Activated CD4-positive, alpha-beta T cell treated with anti-CD3 and anti-CD28 coated beads for 36 hours (primary cell): ENCODE measurements around the gene GRK6. TPM values are rescaled to one million over a fixed set of nuclear protein-coding genes. Genes with fewer than 3 reads are reported as not detected.

Experiments used
- ATAC-seq: fragments of 200-7000 bp; cut with Tn5 transposase; one replicate; pipeline ENCODE4 v1.10.0; 2021; ENCODE audit warnings: mild to moderate bottlenecking, moderate library complexity
- CTCF ChIA-PET: fragments of 350-600 bp; sonication (Branson Sonifier 250); formaldehyde crosslinking; loops from one replicate; lab custom pipeline; 2021; ENCODE audit warnings: antibody characterized with exemption; lab: Charles Lee
- POLR2A ChIA-PET: fragments of 350-600 bp; sonication (Branson Sonifier 250); formaldehyde crosslinking; loops from one replicate; lab custom pipeline; 2021; ENCODE audit warnings: antibody characterized with exemption, inconsistent platforms; lab: Charles Lee
- DNase-seq: peaks from one replicate; pipeline ENCODE4 v3.0.0-alpha.2; 2020
- H3K27ac Mint-ChIP-seq: one replicate; pipeline ENCODE4 v1.8.0; 2021; ENCODE audit warnings: mixed read lengths
- H3K27me3 Mint-ChIP-seq: one replicate; pipeline ENCODE4 v1.8.0; 2021; ENCODE audit warnings: mixed read lengths
- H3K36me3 Mint-ChIP-seq: one replicate; pipeline ENCODE4 v1.8.0; 2021; ENCODE audit warnings: low read depth, mixed read lengths
- H3K4me1 Mint-ChIP-seq: one replicate; pipeline ENCODE4 v1.8.0; 2021; ENCODE audit warnings: mixed read lengths
- H3K4me3 Mint-ChIP-seq: one replicate; pipeline ENCODE4 v1.8.0; 2021; ENCODE audit warnings: mild to moderate bottlenecking, moderate library complexity, mixed read lengths
- H3K9me3 Mint-ChIP-seq: one replicate; pipeline ENCODE4 v1.8.0; 2021; ENCODE audit warnings: low read depth, mixed read lengths
- intact Hi-C, 2 experiments: fragments of 100-400 bp; cut with DNase I in 1 of 2; cut with micrococcal nuclease in 1 of 2; formaldehyde crosslinking; loops; one replicate each; pipeline versions ENCODE4 v1.14.2 to v1.15.1; 2022 to 2024; cut with DNase I, micrococcal nuclease
- total RNA-seq, 2 experiments: library from RNA; stranded (reverse); gene quantifications; one replicate each; pipeline ENCODE4 v1.2.3, GENCODE V29; 2021

Gene GRK6
- total RNA-seq = 100 to 1,000 TPM; 110 to 141 TPM

- POLR2A ChIA-PET = interaction anchor here (0.5 to 2.3 kb wide), 15 partner anchors 8 to 115 kb away, joined by 3 to 17 read pairs (median 5); partner anchors contain the start of genes LMAN2, MXD3 and PRR7
- peaks cover 43% of the 10 kb centered on the region for H3K36me3 Mint-ChIP-seq
- intact Hi-C loops = loop anchor here (1.0 to 5.0 kb wide), 12 partner anchors 22 to 1038 kb away; partner anchors contain the start of genes HIGD2A (in 1 of the 2), NHP2 (in 1 of the 2), NOP16 (in 1 of the 2) and NSD1 (in 1 of the 2)
- peaks cover 43% of the 10 kb centered on the region for H3K4me1 Mint-ChIP-seq
- no peaks in the 10 kb centered on the region for H3K27me3 Mint-ChIP-seq
- H3K27ac Mint-ChIP-seq = peak within 1 kb of the TSS; percentile 94
- peak within 1 kb of the TSS; percentile 88 for H3K4me3 Mint-ChIP-seq
- CTCF ChIA-PET = interaction anchor here (0.6 to 12.6 kb wide), 12 partner anchors 8 to 122 kb away, joined by 3 to 131 read pairs (median 4); partner anchors contain the start of gene PFN3
- no peaks in the 10 kb centered on the region for H3K9me3 Mint-ChIP-seq
- peak; percentile 82 for DNase-seq
- ATAC-seq = peak; percentile 4
These were observed at the start of gene GRK6 for GRCh38 chr5:177426566-177427210. Gene GRK6 (plus strand): TSS chr5:177426676. CDS start chr5:177426846, 170 bp downstream.

- ChIA-PET CTCF (interaction anchor here (0.7 to 7.1 kb wide), 17 partner anchors 9 to 220 kb away, joined by 3 to 48 read pairs (median 4); partner anchors contain the start of gene RGS14), POLR2A (interaction anchor here (1.1 kb wide), 1 partner anchor 9 kb away, joined by 3 read pairs; no protein-coding TSS in a partner anchor)
- peaks cover 47% of the 10 kb centered on the region for H3K4me1 Mint-ChIP-seq
These were observed 48.4 kb upstream of the GRK6 start for GRCh38 chr5:177377851-177378776.

GRCh38 chr5:177378884-177379883 is 47.3 kb upstream of the GRK6 start:
- no peak overlapping the region for H3K4me3 Mint-ChIP-seq
- H3K27ac Mint-ChIP-seq = peak overlapping the region; percentile 72
- intact Hi-C loops = loop anchor here in 1 of 2 experiments (1.0 kb wide), 2 partner anchors 10 to 15 kb away; no protein-coding TSS in a partner anchor
- POLR2A ChIA-PET = interaction anchor here (1.1 to 1.3 kb wide), 2 partner anchors 10 kb away, joined by 3 to 5 read pairs; no protein-coding TSS in a partner anchor
- no peaks in the 10 kb centered on the region for H3K27me3 Mint-ChIP-seq
- DNase-seq (peak; percentile 74), ATAC-seq (peak; percentile 98)
- peaks cover 38% of the 10 kb centered on the region for H3K4me1 Mint-ChIP-seq
- H3K9me3 Mint-ChIP-seq = no peaks in the 10 kb centered on the region
- CTCF ChIA-PET = interaction anchor here (0.5 to 7.1 kb wide), 16 partner anchors 10 to 219 kb away, joined by 3 to 48 read pairs (median 4); partner anchors contain the start of gene RGS14
- no peaks in the 10 kb centered on the region for H3K36me3 Mint-ChIP-seq

More at GRCh38 chr5:177377851-177378776, 48.4 kb upstream of the GRK6 start:
- ATAC-seq = no peak
- Mint-ChIP-seq H3K27ac (no peak overlapping the region), H3K27me3 (no peaks in the 10 kb centered on the region), H3K4me3 (no peak overlapping the region), H3K36me3 (no peaks in the 10 kb centered on the region), H3K9me3 (no peaks in the 10 kb centered on the region)
- DNase-seq = no peak
- intact Hi-C loops = no loop called here

- ChIA-PET POLR2A (interaction anchor here (0.6 to 1.5 kb wide), 2 partner anchors 9 to 32 kb away, joined by 3 read pairs; no protein-coding TSS in a partner anchor), CTCF (interaction anchor here (1.9 to 7.1 kb wide), 2 partner anchors 9 to 12 kb away, joined by 6 to 48 read pairs; no protein-coding TSS in a partner anchor)
- Mint-ChIP-seq H3K9me3 (no peaks in the 10 kb centered on the region), H3K36me3 (no peaks in the 10 kb centered on the region), H3K4me3 (no peak overlapping the region), H3K27me3 (peaks cover 1% of the 10 kb centered on the region), H3K4me1 (peaks cover 34% of the 10 kb centered on the region), H3K27ac (no peak overlapping the region)
- ATAC-seq (no peak), DNase-seq (no peak)
- intact Hi-C loops = loop anchor here in 1 of 2 experiments (10.0 kb wide), 1 partner anchor 66 kb away; the partner anchor contains the start of gene MXD3
These were observed 45.7 kb upstream of the GRK6 start for GRCh38 chr5:177380805-177381126.

- DNase-seq = peak; percentile 64
These were observed 44.0 kb upstream of the GRK6 start for GRCh38 chr5:177382423-177383029.

GRCh38 chr5:177383181-177383580 is 43.3 kb upstream of the GRK6 start:
- no peak for DNase-seq
- H3K9me3 Mint-ChIP-seq = no peaks in the 10 kb centered on the region
- H3K27me3 Mint-ChIP-seq = peaks cover 1% of the 10 kb centered on the region
- POLR2A ChIA-PET = interaction anchor here (0.8 kb wide), 1 partner anchor 11 kb away, joined by 3 read pairs; no protein-coding TSS in a partner anchor
- ATAC-seq = no peak
- intact Hi-C loops = loop anchor here in 1 of 2 experiments (10.0 kb wide), 1 partner anchor 68 kb away; the partner anchor contains the start of gene MXD3
- no peaks in the 10 kb centered on the region for H3K36me3 Mint-ChIP-seq
- CTCF ChIA-PET = interaction anchor here (0.7 to 13.1 kb wide), 16 partner anchors 7 to 104 kb away, joined by 3 to 195 read pairs (median 4); partner anchors contain the start of genes LMAN2 and PFN3
- no peak overlapping the region for H3K4me3 Mint-ChIP-seq
- H3K4me1 Mint-ChIP-seq = peaks cover 34% of the 10 kb centered on the region
- H3K27ac Mint-ChIP-seq = no peak overlapping the region

More at GRCh38 chr5:177382423-177383029, 44.0 kb upstream of the GRK6 start:
- intact Hi-C loops = loop anchor here in 1 of 2 experiments (10.0 kb wide), 1 partner anchor 68 kb away; the partner anchor contains the start of gene MXD3
- Mint-ChIP-seq H3K27me3 (peaks cover 1% of the 10 kb centered on the region), H3K9me3 (no peaks in the 10 kb centered on the region), H3K4me1 (peaks cover 31% of the 10 kb centered on the region), H3K4me3 (no peak overlapping the region), H3K27ac (peak overlapping the region; percentile 26), H3K36me3 (no peaks in the 10 kb centered on the region)
- ATAC-seq = peak; percentile 34
- ChIA-PET POLR2A (interaction anchor here (0.8 kb wide), 1 partner anchor 11 kb away, joined by 3 read pairs; no protein-coding TSS in a partner anchor), CTCF (interaction anchor here (0.7 to 13.1 kb wide), 15 partner anchors 7 to 105 kb away, joined by 3 to 195 read pairs (median 4); partner anchors contain the start of genes LMAN2 and PFN3)

- Mint-ChIP-seq H3K27me3 (peaks cover 1% of the 10 kb centered on the region), H3K27ac (peak within 1 kb of the TSS; percentile 51), H3K36me3 (no peaks in the 10 kb centered on the region), H3K4me3 (no peak within 1 kb of the TSS), H3K4me1 (peaks cover 41% of the 10 kb centered on the region), H3K9me3 (no peaks in the 10 kb centered on the region)
- no peak for ATAC-seq
- POLR2A ChIA-PET = interaction anchor here (0.6 kb wide), 1 partner anchor 126 kb away, joined by 3 read pairs; no protein-coding TSS in a partner anchor
- CTCF ChIA-PET = interaction anchor here (0.6 to 13.1 kb wide), 6 partner anchors 9 to 270 kb away, joined by 3 to 195 read pairs (median 4); partner anchors contain the start of gene PFN3
- intact Hi-C loops = loop anchor here in 1 of 2 experiments (10.0 kb wide), 1 partner anchor 69 kb away; the partner anchor contains the start of gene MXD3
- no peak for DNase-seq
These were observed 42.3 kb upstream of the GRK6 start, which contains the start of gene SLC34A1 for GRCh38 chr5:177384134-177384533. Gene SLC34A1 (plus strand): TSS chr5:177384434. CDS start chr5:177385742, 1,308 bp downstream.

- H3K4me1 Mint-ChIP-seq = peaks cover 47% of the 10 kb centered on the region
- H3K36me3 Mint-ChIP-seq = no peaks in the 10 kb centered on the region
- intact Hi-C loops = loop anchor here in 1 of 2 experiments (5.0 to 10.0 kb wide), 2 partner anchors 33 to 71 kb away; partner anchors contain the start of genes LMAN2 and MXD3
- H3K4me3 Mint-ChIP-seq = no peak overlapping the region
- peaks cover 1% of the 10 kb centered on the region for H3K27me3 Mint-ChIP-seq
- ATAC-seq = no peak
- ChIA-PET CTCF (interaction anchor here (13.1 kb wide), 1 partner anchor 17 kb away, joined by 195 read pairs; the partner anchor contains the start of gene PFN3), POLR2A (interaction anchor here (0.6 kb wide), 1 partner anchor 62 kb away, joined by 3 read pairs; no protein-coding TSS in a partner anchor)
- no peaks in the 10 kb centered on the region for H3K9me3 Mint-ChIP-seq
- H3K27ac Mint-ChIP-seq = no peak overlapping the region
- no peak for DNase-seq
These were observed 40.8 kb upstream of the GRK6 start for GRCh38 chr5:177385720-177386119.

- DNase-seq (no peak), ATAC-seq (no peak)
- peaks cover 52% of the 10 kb centered on the region for H3K4me1 Mint-ChIP-seq
- no peaks in the 10 kb centered on the region for H3K36me3 Mint-ChIP-seq
- POLR2A ChIA-PET = no interaction called here
- H3K27me3 Mint-ChIP-seq = peaks cover 1% of the 10 kb centered on the region
- intact Hi-C loops = loop anchor here in 1 of 2 experiments (5.0 to 10.0 kb wide), 2 partner anchors 34 to 72 kb away; partner anchors contain the start of genes LMAN2 and MXD3
- CTCF ChIA-PET = interaction anchor here (0.6 to 13.1 kb wide), 3 partner anchors 15 to 500 kb away, joined by 3 to 195 read pairs (median 3); partner anchors contain the start of gene PFN3
- H3K4me3 Mint-ChIP-seq = no peak overlapping the region
- no peaks in the 10 kb centered on the region for H3K9me3 Mint-ChIP-seq
- H3K27ac Mint-ChIP-seq = no peak overlapping the region
These were observed 39.9 kb upstream of the GRK6 start for GRCh38 chr5:177386542-177386941.
